Caki2 (cell line): ENCODE results near the gene PDE7B. TPM values are rescaled to one million over a fixed set of nuclear protein-coding genes. Genes with fewer than 3 reads are reported as not detected.

ENCODE experiments used
- DNase-seq: peaks from one replicate; pipeline ENCODE4 v3.0.0-alpha.2; 2015; ENCODE audit warnings: low read depth
- in situ Hi-C: cut with HindIII; loops from 2 replicates; pipeline ENCODE4 v1.10.0; 2016; ENCODE audit warnings: low sequenced_read_pairs, low pct_unique_long_range_greater_than_20kb, mixed read lengths
- total RNA-seq: library from RNA; depleted of rRNA; stranded (reverse); fragments of >200 nt; shearing (Covaris generic); gene quantifications from 2 replicates; pipeline ENCODE4 v1.2.3, GENCODE V29; 2014; ENCODE audit warnings: low replicate concordance; rRNA removed

The PDE7B gene
- 0.07 and 0.14 TPM in 2 replicates for total RNA-seq

DNA sequence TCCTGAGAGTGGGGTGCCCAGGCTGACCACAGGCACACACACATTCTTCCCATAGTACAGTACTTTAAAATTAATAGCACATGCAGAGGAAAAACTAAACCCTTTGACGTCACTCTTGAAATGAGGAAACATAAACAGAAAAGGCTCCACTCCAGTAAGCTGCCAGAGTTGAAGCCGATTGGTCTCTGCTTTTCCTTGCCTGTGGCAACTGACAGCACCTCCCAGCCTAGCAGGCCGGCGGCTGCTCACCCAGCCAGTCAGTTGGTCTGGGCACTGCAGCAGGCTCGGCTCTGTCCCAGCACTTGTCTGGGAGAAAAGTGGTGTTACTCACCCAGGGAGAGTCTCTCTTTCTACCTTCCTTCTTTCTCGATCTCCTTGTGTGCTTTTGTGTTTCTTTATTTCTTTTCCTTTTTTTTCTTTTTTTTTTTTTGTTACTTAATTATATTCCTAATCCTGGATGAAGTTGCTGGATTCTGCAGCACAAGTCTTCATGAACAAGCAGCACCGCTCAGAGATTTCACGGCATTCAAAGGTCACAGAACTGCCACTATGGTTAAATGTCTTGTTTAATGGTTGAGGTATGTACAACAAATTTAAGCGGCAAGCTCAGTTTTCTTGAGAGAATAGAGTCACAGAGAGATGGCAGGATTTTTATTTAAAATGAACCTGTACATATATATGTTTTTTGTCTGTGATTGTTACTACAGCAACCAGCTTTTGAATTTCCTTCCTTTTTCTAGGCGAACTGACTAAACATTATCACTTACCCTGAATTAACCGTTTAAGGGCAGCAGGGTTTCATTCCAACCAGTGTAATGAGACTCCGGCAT, at the start of gene PDE7B:
Gene PDE7B (plus strand): TSS at position 260 of the 830 bp plus-strand sequence.
- in situ Hi-C loops, result no loop called here
- peak; percentile 86 for DNase-seq

DNA sequence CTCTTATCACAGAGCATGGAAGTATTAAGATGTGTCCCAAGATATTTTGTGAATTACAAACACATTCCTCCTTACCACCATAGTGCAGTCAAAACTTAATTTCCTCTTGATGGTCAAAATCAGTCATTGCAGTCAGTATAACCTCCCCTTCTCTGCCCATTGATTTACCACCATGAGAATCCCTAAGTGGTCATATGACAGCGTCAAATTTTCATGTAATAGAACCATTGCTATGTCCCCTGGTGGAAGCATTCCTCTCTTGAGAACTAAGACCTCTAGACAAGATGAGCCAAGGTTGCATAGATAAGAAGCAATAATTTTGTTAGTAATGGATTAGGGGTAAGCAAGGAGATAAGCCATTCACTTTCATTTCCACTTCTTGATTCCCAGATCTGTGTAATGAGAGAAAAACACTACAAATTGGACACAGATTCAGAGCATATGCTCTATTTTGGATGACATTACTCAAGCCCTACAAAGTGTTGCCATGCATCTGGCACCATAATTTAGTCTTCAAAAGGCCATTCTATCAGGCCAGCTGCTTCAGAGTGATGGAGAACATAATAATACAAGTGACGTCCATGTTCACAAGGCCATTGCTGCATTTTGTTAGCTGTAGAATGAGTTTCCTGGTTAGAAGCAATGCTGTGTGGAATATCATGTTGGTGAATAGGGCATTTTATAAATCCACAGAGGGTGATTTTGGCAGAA, 49.6 kb upstream of the PDE7B start:
- DNase-seq, result no peak
- in situ Hi-C loops, result no loop called here

- in situ Hi-C loops, result no loop called here
- no peak for DNase-seq
Observed at GRCh38 chr6:135810486-135810885, 41.0 kb upstream of the PDE7B start.

- in situ Hi-C loops, result no loop called here
- no peak for DNase-seq
Observed at GRCh38 chr6:135811170-135811569, 40.3 kb upstream of the PDE7B start.

DNA sequence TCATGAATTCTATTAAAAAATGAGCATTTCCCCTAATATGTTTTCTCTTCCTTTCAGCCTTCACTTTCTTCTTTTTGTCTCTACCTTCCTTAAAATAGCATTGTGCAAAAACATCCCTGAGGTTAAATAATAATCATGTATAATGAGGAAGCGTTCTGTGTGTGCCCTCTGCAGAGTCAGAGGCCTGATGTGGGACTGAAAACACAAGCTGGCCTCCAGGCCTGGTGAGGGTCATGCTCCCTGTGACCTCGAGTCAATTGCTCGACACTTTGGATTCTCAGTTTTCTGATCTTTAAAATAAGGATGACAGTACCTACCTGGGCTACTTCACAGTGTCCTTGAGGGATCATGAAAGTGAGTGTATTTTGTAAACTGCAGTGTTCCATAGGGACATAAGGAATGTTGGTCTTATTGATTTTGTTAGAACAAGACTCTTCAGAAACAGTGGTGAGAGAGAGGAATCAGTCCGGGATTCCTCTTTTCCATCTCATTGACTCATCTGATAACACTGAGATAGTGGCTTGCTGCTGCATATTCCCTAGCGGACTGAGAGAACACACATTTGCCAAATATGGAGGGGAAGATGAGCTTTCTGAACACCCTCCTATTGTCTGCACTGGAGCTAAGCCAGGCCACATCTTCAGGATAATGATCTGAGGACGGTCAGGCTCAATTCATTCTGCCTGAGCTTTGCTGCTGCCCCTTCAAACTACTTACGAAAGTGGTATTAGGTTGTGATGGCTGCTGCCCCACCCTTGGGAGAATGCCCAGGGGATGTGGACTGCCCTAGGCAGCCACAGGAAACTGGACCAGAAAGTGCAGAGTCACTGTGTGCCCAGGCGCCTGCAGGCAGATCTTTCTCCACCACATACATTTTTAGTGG, 39.6 kb upstream of the PDE7B start:
- in situ Hi-C loops, result no loop called here
- peak; percentile 12 for DNase-seq

- no peak for DNase-seq
- in situ Hi-C loops, result no loop called here
Observed at GRCh38 chr6:135813401-135813800, 38.1 kb upstream of the PDE7B start.

DNA sequence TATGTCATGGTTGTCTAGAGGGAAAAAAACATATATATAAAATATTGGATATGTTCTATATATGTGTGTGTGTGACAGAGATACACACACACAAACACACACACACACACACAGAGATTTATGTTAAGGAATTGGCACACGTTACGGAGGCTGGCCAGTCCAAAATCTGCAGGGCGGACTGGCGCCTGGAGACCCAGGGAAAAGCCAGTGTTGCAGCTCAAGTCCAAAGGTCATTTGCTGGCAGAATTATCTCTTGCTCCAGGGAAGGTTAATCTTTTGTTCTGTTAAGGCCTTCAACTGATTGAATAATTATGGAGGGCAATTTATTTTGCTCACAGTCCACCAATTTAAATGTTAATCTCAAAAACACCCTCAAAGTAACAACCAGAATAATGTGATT, 37.5 kb upstream of the PDE7B start:
- in situ Hi-C loops, result no loop called here
- DNase-seq, result no peak

- in situ Hi-C loops, result no loop called here
Observed at GRCh38 chr6:135815216-135815615, 36.3 kb upstream of the PDE7B start.

GRCh38 chr6:135817035-135817434, 34.5 kb upstream of the PDE7B start:
- in situ Hi-C loops, result no loop called here
- DNase-seq, result no peak

More at GRCh38 chr6:135815216-135815615, 36.3 kb upstream of the PDE7B start:
- DNase-seq, result no peak

DNA sequence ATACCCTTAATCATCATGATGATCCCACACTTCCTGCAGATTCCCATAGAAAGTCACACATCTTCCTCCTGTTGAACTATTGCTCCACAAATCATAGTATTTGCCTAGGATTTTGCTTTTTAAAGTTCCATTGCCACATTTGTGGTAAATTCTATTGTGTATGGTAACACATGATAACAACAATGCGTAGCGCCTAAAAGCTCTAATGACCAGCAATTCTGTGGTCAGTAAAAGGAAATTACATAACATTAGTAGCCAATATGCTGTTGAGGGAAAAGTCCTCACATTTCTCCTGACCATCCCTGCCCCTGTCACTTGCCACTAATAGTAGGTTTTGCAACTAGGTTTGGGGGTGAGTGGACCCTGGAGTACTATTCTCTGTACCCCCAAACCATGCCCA, 31.8 kb upstream of the PDE7B start:
- in situ Hi-C loops, result no loop called here
- no peak for DNase-seq

DNA sequence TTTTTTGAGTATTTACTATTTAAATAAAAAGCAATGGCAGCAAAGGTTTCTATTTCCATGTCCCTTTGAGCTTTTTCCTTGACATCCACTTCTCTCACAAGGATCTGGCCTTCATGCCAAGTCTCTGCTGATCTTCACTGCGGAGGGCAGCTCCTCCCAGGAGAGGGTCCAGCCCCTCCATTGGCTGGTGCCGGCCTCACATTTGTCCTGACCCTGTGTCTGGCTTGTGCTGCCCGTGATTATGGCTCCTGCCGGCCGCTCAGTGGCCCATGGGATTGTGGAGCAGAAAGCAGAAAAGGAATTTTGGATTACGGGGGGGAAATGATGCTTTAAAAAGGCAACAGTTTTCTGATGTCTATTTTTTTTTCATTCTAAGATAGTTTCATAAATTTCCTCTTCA, 31.2 kb upstream of the PDE7B start:
- DNase-seq, result no peak
- in situ Hi-C loops, result no loop called here

GRCh38 chr6:135823851-135824250, 27.6 kb upstream of the PDE7B start:
- in situ Hi-C loops, result no loop called here
- DNase-seq, result no peak

- in situ Hi-C loops, result no loop called here
- no peak for DNase-seq
Observed at GRCh38 chr6:135826236-135826804, 25.2 kb upstream of the PDE7B start.

DNA sequence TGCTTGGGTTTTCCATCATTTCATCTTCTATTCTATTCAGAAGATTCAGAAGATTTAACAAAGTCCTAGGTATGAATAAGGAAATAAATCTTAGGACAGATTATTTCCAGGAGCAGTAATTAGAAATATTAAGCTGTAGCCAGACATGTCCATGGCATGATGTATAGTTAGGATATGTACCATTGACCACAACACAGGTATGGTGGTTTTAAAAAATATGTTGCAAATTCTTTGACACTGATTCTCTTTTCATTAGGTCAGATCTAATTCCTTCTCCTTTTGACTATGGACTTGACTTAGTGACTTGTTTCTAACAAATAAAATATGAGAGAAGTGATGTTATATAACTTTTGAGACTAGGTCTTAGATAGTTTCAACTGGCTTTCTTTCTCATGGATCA, 23.5 kb upstream of the PDE7B start:
- DNase-seq, result no peak
- in situ Hi-C loops, result no loop called here

GRCh38 chr6:135830452-135830881, 21.0 kb upstream of the PDE7B start:
- in situ Hi-C loops, result no loop called here
- no peak for DNase-seq

DNA sequence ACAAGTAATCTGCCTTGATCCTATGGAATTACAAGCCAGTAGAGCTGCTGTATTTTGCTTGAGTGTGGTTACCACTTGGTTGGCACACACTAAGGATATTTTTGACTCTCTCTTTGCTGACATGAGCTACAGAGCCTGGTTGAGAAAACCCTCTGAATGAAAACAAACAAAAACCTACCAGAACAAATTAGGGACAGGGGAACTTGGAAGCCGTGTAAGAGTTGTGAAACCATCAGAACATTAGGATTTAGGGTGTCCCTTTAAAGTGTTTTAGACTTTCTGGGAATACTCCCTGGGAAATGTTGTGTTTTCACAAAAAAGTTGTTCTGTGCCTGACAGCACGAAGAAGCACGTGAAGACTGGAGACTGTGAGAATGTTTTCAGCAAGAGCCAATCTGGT, 20.5 kb upstream of the PDE7B start:
- in situ Hi-C loops, result no loop called here
- no peak for DNase-seq

- in situ Hi-C loops, result no loop called here
- DNase-seq, result no peak
Observed at GRCh38 chr6:135832166-135832565, 19.3 kb upstream of the PDE7B start.

- in situ Hi-C loops, result no loop called here
- no peak for DNase-seq
Observed at GRCh38 chr6:135833771-135834170, 17.7 kb upstream of the PDE7B start.
